Endothelial cell of umbilical vein (primary cell): ENCODE measurements around the gene HSP90AB1. TPM values are rescaled to one million over a fixed set of nuclear protein-coding genes. Genes with fewer than 3 reads are reported as not detected.

Experiments used
- BruUV-seq: library from RNA; stranded (reverse); fragments of 400-500 nt; replicated peaks from 2 replicates; lab custom pipeline; 2021; lab: Mats Ljungman, UMichigan
- CTCF ChIA-PET: fragments of 300-600, 350-600 bp; sonication (Branson Sonifier 250); formaldehyde crosslinking; loops from one replicate; lab custom pipeline; 2021; ENCODE audit warnings: antibody characterized with exemption, inconsistent platforms; lab: Charles Lee
- POLR2A ChIA-PET: fragments of 300-600, 350-600 bp; sonication (Branson Sonifier 250); formaldehyde crosslinking; loops from one replicate; lab custom pipeline; 2021; ENCODE audit warnings: antibody characterized with exemption, inconsistent platforms; lab: Charles Lee
- DNase-seq: peaks from one replicate; pipeline ENCODE4 v3.0.0-alpha.2; 2011; ENCODE audit warnings: low read depth, low spot score
- FAIRE-seq: peaks from 2 replicates; lab custom pipeline; 2011; peaks lifted over from hg19 to GRCh38; lab: Jason Lieb, UNC
- H2AFZ ChIP-seq: 2 replicates; pipeline ENCODE4 v1.6.0; 2012; ENCODE audit warnings: low read depth, low read length, control low read depth, inconsistent platforms
- H3K27ac ChIP-seq: 2 replicates; pipeline ENCODE4 v1.5.1; 2011; ENCODE audit warnings: low read depth, mild to moderate bottlenecking, control low read depth, low read length, moderate library complexity; ENCODE audit not compliant: insufficient read depth
- H3K27me3 ChIP-seq, 2 experiments: 2 replicates each; pipeline versions ENCODE4 v1.6.0 to v1.6.1; 2011; ENCODE audit warnings: low read length in 2 of 2, mixed read lengths in 1 of 2; ENCODE audit not compliant: control insufficient read depth in 2 of 2, insufficient read depth in 2 of 2
- H3K36me3 ChIP-seq, 2 experiments: 2 replicates in 1 of 2; 3 replicates in 1 of 2; pipeline ENCODE4 v1.5.1; 2011; ENCODE audit warnings: low read length in 2 of 2, mild to moderate bottlenecking in 1 of 2, moderate library complexity in 1 of 2; ENCODE audit not compliant: control insufficient read depth in 2 of 2, insufficient read depth in 2 of 2; ENCODE audit errors: extremely low read depth in 1 of 2
- H3K4me1 ChIP-seq: 3 replicates; pipeline ENCODE4 v1.5.1; 2011; ENCODE audit warnings: mild to moderate bottlenecking, low read length; ENCODE audit not compliant: control insufficient read depth, insufficient read depth; ENCODE audit errors: extremely low read depth
- H3K4me2 ChIP-seq: 2 replicates; pipeline ENCODE4 v1.6.1; 2011; ENCODE audit warnings: low read length, control low read depth, mixed read lengths; ENCODE audit not compliant: insufficient read depth
- H3K4me3 ChIP-seq, 3 experiments: fragments of 200-600 bp in 1 of 3; sonication (generic), shearing (Covaris generic) in 1 of 3; replicated peaks in 1 of 3; 2 replicates each; pipeline ENCODE4 v1.5.1; 2011 to 2016; ENCODE audit warnings: control low read depth in 3 of 3, low read length in 3 of 3, mild to moderate bottlenecking in 2 of 3, inconsistent platforms in 1 of 3, low read depth in 1 of 3, moderate library complexity in 1 of 3; ENCODE audit not compliant: insufficient read depth in 1 of 3
- H3K79me2 ChIP-seq: 2 replicates; pipeline ENCODE4 v1.6.0; 2012; ENCODE audit warnings: low read length, inconsistent platforms; ENCODE audit not compliant: control insufficient read depth, insufficient read depth
- H3K9ac ChIP-seq: replicated peaks from 2 replicates; pipeline ENCODE3; 2011; ENCODE audit warnings: low read length, control low read depth; ENCODE audit not compliant: insufficient read depth; ENCODE audit errors: extremely low read depth
- H3K9me1 ChIP-seq: replicated peaks from 3 replicates; pipeline ENCODE4 v1.6.0; 2011; ENCODE audit warnings: mild to moderate bottlenecking, low read length; ENCODE audit not compliant: control insufficient read depth, insufficient read depth; ENCODE audit errors: extremely low read depth
- H3K9me3 ChIP-seq: replicated peaks from 2 replicates; pipeline ENCODE4 v1.5.1; 2012; ENCODE audit warnings: low read length, inconsistent platforms; ENCODE audit not compliant: control insufficient read depth, insufficient read depth
- H4K20me1 ChIP-seq: replicated peaks from 2 replicates; pipeline ENCODE3; 2011; ENCODE audit warnings: mild to moderate bottlenecking, low read length; ENCODE audit not compliant: control insufficient read depth, insufficient read depth; ENCODE audit errors: extremely low read depth
- FOS ChIP-seq: IDR thresholded peaks from 2 replicates; pipeline ENCODE4 v1.6.1; 2011; ENCODE audit warnings: mild to moderate bottlenecking, low read length, moderate library complexity, borderline replicate concordance; ENCODE audit not compliant: insufficient read depth
- MYC ChIP-seq: IDR thresholded peaks from one replicate; pipeline ENCODE4 v1.6.1; 2011; ENCODE audit warnings: mild to moderate bottlenecking, low read depth, low read length
- POLR2A ChIP-seq: IDR thresholded peaks from 2 replicates; pipeline ENCODE4 v1.6.1; 2012; ENCODE audit warnings: low read depth, mild to moderate bottlenecking, control low read depth, low read length
- dilution Hi-C: fragments of 300-500 bp; cut with MboI; formaldehyde crosslinking; loops from one replicate; pipeline ENCODE4 v1.15.0; 2019; ENCODE audit warnings: low sequenced_read_pairs; ENCODE audit not compliant: extremely low pct_ligation_motif_present
- intact Hi-C: fragments of 100-400 bp; cut with micrococcal nuclease; formaldehyde crosslinking; loops from one replicate; pipeline ENCODE4 v1.10.0; 2022
- polyA plus RNA-seq, 4 experiments: library from polyadenylated mRNA; depleted of rRNA in 3 of 4; stranded (reverse) in 3 of 4; unstranded in 1 of 4; fragments of >200 nt; gene quantifications; 2 replicates each; pipeline versions ENCODE4 v1.2.1 to v1.2.3, GENCODE V29; 2011 to 2012; ENCODE audit warnings: missing spikeins in 1 of 4
- total RNA-seq: library from RNA; stranded (reverse); gene quantifications from 2 replicates; pipeline ENCODE4 v1.2.3, GENCODE V29; 2021
- TF ChIP-seq, protein P1 (sequence below), 2 donors: IDR thresholded peaks; 1 replicate in 1 of 2; 2 replicates in 1 of 2; pipeline ENCODE4 v1.5.1; 2011; ENCODE audit warnings: low read length in 2 of 2, mild to moderate bottlenecking in 2 of 2, moderate library complexity in 2 of 2, control low read depth in 1 of 2, inconsistent platforms in 1 of 2, low read depth in 1 of 2; ENCODE audit not compliant: insufficient read depth in 1 of 2; ENCODE audit errors: extremely low read depth in 1 of 2

Gene HSP90AB1
- total and polyA plus RNA-seq, 2 donors (not counting 3 experiments of a cell fraction or from before 2014, with no cell fraction given), result 824 to 1,201 TPM

DNA sequence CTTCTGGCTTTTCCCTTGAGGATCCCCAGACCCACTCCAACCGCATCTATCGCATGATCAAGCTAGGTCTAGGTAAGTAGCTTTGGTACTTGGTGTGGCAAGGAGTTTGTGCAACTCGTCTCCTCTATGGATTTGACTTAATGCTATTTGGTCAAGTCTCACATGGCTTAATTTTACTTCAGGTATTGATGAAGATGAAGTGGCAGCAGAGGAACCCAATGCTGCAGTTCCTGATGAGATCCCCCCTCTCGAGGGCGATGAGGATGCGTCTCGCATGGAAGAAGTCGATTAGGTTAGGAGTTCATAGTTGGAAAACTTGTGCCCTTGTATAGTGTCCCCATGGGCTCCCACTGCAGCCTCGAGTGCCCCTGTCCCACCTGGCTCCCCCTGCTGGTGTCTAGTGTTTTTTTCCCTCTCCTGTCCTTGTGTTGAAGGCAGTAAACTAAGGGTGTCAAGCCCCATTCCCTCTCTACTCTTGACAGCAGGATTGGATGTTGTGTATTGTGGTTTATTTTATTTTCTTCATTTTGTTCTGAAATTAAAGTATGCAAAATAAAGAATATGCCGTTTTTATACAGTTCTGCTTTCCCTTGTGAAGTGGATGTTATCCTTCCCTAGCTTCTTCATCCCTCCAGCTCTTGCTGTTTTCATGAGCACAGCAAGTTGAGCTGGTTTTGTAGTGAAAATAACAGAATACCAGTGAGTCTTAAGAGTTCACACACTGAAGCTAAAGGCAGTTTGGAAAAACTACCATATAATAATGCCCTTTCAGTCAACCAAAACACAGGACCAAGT is 6.6 kb downstream of the HSP90AB1 start:
- FAIRE-seq (no peak), DNase-seq (peak; percentile 40)
- Histone ChIP-seq H3K4me1 (peaks cover 35% of the 10 kb centered on the region), H3K4me3 (no peak overlapping the region), H3K27ac (no peak overlapping the region), H3K27me3 (no peaks in the 10 kb centered on the region), H4K20me1 (peaks cover 6% of the 10 kb centered on the region), H3K36me3 (peaks cover 45 to 53% of the 10 kb centered on the region in 2 experiments), H2AFZ (no peak overlapping the region), H3K9me1 (no peaks in the 10 kb centered on the region), H3K9me3 (no peaks in the 10 kb centered on the region), H3K4me2 (no peak overlapping the region), H3K79me2 (peaks cover 60% of the 10 kb centered on the region), H3K9ac (no peak overlapping the region)
- BruUV-seq, result TSS peak; percentile 11
- dilution Hi-C loops (no loop called here), intact Hi-C loops (loop anchor here (1.0 kb wide), 1 partner anchor 81 kb away; no protein-coding TSS in a partner anchor)
- no peak for TF ChIP-seq MYC
- TF ChIP-seq FOS, result no peak
- peak; percentile 28 for TF ChIP-seq POLR2A
- TF ChIP-seq, protein P1, sequence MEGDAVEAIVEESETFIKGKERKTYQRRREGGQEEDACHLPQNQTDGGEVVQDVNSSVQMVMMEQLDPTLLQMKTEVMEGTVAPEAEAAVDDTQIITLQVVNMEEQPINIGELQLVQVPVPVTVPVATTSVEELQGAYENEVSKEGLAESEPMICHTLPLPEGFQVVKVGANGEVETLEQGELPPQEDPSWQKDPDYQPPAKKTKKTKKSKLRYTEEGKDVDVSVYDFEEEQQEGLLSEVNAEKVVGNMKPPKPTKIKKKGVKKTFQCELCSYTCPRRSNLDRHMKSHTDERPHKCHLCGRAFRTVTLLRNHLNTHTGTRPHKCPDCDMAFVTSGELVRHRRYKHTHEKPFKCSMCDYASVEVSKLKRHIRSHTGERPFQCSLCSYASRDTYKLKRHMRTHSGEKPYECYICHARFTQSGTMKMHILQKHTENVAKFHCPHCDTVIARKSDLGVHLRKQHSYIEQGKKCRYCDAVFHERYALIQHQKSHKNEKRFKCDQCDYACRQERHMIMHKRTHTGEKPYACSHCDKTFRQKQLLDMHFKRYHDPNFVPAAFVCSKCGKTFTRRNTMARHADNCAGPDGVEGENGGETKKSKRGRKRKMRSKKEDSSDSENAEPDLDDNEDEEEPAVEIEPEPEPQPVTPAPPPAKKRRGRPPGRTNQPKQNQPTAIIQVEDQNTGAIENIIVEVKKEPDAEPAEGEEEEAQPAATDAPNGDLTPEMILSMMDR (IDR thresholded peaks at IDR 0.05; ENCODE audit: extremely low read depth in 1 of 2, insufficient read depth in 1 of 2, low read depth in 1 of 2, low read length in 2 of 2), result peak; percentile 42 to 57
- POLR2A ChIA-PET, result interaction anchor here (1.2 kb wide), 1 partner anchor 19 kb away, joined by 3 read pairs; no protein-coding TSS in a partner anchor
- CTCF ChIA-PET, result interaction anchor here (1.6 to 1.8 kb wide), 2 partner anchors 52 to 81 kb away, joined by 4 read pairs; no protein-coding TSS in a partner anchor
